Type B pancreatic cell (in vitro differentiated cells): Measurements from ENCODE around the gene PIEZO2. TPM values are rescaled to one million over a fixed set of nuclear protein-coding genes. Genes with fewer than 3 reads are reported as not detected.

ENCODE experiments used
- DNase-seq: peaks from one replicate; pipeline ENCODE4 v3.0.0; 2021; ENCODE audit warnings: mixed read lengths; ENCODE audit not compliant: unreplicated experiment; ENCODE audit errors: extremely low spot score
- H3K27ac Mint-ChIP-seq: 2 replicates; pipeline ENCODE4 v1.8.0; 2021; ENCODE audit warnings: mild to moderate bottlenecking, mixed read lengths
- H3K27me3 Mint-ChIP-seq: 2 replicates; pipeline ENCODE4 v1.8.0; 2021; ENCODE audit warnings: mixed read lengths
- H3K36me3 Mint-ChIP-seq: 2 replicates; pipeline ENCODE4 v1.8.0; 2021; ENCODE audit warnings: mixed read lengths
- H3K4me1 Mint-ChIP-seq: one replicate; pipeline ENCODE4 v1.8.0; 2021; ENCODE audit warnings: mixed read lengths; ENCODE audit not compliant: unreplicated experiment
- H3K4me3 Mint-ChIP-seq: 2 replicates; pipeline ENCODE4 v1.8.0; 2021; ENCODE audit warnings: mild to moderate bottlenecking, mixed read lengths
- H3K9me3 Mint-ChIP-seq: 2 replicates; pipeline ENCODE4 v1.8.0; 2021; ENCODE audit warnings: mixed read lengths
- total RNA-seq: library from RNA; stranded (reverse); gene quantifications from 2 replicates; pipeline ENCODE4 v1.2.1, GENCODE V29; 2021; ENCODE audit warnings: low replicate concordance
- TF ChIP-seq, protein P1 (sequence below): fragments of 200-600 bp; sonication (generic); conservative IDR thresholded peaks from 2 replicates; pipeline ENCODE4 v1.5.0; 2021; ENCODE audit warnings: antibody characterized with exemption, mild to moderate bottlenecking

The PIEZO2 gene
- total RNA-seq, 1 donor from 2014 or later, result 38.8 TPM

DNA sequence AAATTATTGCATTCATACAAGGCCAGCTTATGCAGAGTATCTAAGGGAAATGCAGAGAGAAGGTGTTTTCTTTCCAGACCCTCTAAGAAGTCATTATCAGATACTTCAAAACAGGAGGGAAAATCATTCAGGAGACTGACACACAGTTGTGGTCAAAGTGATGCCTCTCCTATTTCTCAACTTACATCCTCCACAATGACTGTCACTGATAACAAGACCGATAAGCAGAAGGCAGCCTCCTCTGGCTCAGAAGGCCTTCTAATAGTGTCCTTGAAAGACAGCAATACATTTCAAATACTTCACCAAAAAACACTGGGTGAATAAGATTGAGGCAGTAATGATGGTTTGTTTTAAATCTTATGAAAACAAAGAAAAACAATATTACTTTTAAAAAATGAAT is 199.7 kb downstream of the PIEZO2 start:
- peaks cover 2% of the 10 kb centered on the region for H3K9me3 Mint-ChIP-seq
- TF ChIP-seq, protein P1, sequence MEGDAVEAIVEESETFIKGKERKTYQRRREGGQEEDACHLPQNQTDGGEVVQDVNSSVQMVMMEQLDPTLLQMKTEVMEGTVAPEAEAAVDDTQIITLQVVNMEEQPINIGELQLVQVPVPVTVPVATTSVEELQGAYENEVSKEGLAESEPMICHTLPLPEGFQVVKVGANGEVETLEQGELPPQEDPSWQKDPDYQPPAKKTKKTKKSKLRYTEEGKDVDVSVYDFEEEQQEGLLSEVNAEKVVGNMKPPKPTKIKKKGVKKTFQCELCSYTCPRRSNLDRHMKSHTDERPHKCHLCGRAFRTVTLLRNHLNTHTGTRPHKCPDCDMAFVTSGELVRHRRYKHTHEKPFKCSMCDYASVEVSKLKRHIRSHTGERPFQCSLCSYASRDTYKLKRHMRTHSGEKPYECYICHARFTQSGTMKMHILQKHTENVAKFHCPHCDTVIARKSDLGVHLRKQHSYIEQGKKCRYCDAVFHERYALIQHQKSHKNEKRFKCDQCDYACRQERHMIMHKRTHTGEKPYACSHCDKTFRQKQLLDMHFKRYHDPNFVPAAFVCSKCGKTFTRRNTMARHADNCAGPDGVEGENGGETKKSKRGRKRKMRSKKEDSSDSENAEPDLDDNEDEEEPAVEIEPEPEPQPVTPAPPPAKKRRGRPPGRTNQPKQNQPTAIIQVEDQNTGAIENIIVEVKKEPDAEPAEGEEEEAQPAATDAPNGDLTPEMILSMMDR, result no peak
- H3K27ac Mint-ChIP-seq, result no peak overlapping the region
- H3K27me3 Mint-ChIP-seq, result no peaks in the 10 kb centered on the region
- H3K4me1 Mint-ChIP-seq, result peaks cover 3% of the 10 kb centered on the region
- no peak overlapping the region for H3K4me3 Mint-ChIP-seq
- peaks cover 9% of the 10 kb centered on the region for H3K36me3 Mint-ChIP-seq
- no peak for DNase-seq

DNA sequence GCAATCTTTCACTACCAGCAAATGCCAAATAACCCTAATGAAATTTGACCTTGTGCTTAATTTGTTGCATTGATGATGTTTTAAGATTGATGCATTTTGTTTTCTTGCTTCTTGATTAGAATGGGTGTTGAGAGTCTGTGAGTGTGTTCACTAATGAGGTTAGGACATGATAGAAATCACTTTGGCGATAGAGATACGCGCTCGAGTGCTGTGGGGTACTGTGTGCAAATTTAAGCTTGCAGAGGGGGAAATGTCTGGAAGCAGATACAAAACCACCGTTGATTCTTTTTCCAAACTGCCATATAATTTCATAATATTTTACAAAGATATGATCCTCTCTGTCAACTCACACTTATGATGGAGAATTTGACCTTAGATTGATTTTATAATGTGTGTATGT is 200.9 kb downstream of the PIEZO2 start:
- TF ChIP-seq, protein P1, result no peak
- H3K27me3 Mint-ChIP-seq, result no peaks in the 10 kb centered on the region
- peaks cover 5% of the 10 kb centered on the region for H3K9me3 Mint-ChIP-seq
- H3K36me3 Mint-ChIP-seq, result peaks cover 14% of the 10 kb centered on the region
- peaks cover under 1% of the 10 kb centered on the region for H3K4me1 Mint-ChIP-seq
- no peak overlapping the region for H3K4me3 Mint-ChIP-seq
- no peak overlapping the region for H3K27ac Mint-ChIP-seq
- DNase-seq, result no peak

DNA sequence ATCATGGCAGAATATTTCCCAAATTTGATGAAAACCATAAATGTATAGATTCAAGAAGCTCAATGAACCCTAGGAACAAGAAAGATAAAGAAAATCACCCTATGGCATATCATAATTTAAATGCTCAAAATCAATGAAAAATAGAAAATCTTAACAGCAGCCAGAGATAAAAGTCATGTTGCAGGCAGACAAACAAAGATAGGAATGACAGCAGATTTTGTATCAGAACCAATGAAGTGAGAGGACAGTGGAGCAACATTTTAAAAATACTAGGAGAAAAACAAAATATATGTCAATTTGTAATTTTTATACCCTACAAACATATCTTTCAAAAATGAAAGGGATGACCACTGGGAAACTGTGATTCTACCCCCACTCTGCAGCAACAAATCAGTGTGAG is 203.3 kb downstream of the PIEZO2 start:
- peaks cover 23% of the 10 kb centered on the region for H3K36me3 Mint-ChIP-seq
- peaks cover 12% of the 10 kb centered on the region for H3K9me3 Mint-ChIP-seq
- no peaks in the 10 kb centered on the region for H3K27me3 Mint-ChIP-seq
- no peaks in the 10 kb centered on the region for H3K4me1 Mint-ChIP-seq
- H3K27ac Mint-ChIP-seq, result no peak overlapping the region
- no peak for DNase-seq
- TF ChIP-seq, protein P1, result no peak
- H3K4me3 Mint-ChIP-seq, result no peak overlapping the region

DNA sequence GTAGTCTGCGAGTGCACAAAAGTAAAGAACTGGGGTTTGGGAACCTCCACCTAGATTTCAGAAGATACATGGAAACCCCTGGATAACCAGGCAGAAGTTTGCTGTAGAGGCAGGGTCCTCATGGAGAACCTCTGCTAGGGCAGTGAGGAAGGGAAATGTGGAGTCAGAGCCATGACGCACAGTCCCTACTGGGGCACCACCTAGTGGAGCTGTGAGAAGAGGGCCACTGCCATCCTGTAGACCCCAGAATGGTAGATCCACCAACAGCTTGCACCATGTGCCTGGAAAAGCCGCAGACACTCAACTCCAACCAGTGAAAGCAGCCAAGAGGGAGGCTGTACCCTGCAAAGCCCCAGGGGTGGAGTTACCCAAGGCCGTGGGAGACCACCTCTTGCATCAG is 206.4 kb downstream of the PIEZO2 start:
- H3K9me3 Mint-ChIP-seq, result peaks cover 16% of the 10 kb centered on the region
- TF ChIP-seq, protein P1, result no peak
- no peak overlapping the region for H3K27ac Mint-ChIP-seq
- no peak for DNase-seq
- no peaks in the 10 kb centered on the region for H3K27me3 Mint-ChIP-seq
- peaks cover 26% of the 10 kb centered on the region for H3K36me3 Mint-ChIP-seq
- H3K4me3 Mint-ChIP-seq, result no peak overlapping the region
- H3K4me1 Mint-ChIP-seq, result no peaks in the 10 kb centered on the region

DNA sequence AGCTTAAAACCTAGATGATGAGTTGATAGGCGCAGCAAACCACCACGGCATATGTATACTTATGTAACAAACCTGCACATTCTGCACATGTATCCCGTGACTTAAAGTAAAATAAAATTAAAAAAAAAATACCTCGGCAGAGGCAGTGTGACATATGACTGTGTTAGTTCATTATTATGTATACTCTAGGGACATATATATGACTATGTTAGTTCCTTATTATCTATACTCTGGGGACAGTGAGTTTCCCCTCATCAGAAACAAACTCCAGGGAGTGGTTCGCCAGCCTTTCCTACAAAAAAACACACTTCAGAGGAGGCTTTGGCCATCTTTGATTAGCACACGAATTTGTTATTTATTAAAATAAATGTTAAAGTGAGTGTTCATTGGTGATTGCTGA is 209.5 kb downstream of the PIEZO2 start:
- Mint-ChIP-seq H3K4me1 (peaks cover 4% of the 10 kb centered on the region), H3K27me3 (no peaks in the 10 kb centered on the region), H3K27ac (no peak overlapping the region), H3K4me3 (no peak overlapping the region), H3K9me3 (peaks cover 15% of the 10 kb centered on the region), H3K36me3 (peaks cover 19% of the 10 kb centered on the region)
- DNase-seq, result no peak
- TF ChIP-seq, protein P1, result no peak
